Activated CD8-positive, alpha-beta memory T cell treated with anti-CD3 and anti-CD28 coated beads for 36 hours (primary cell): ENCODE results near the gene RGL1. TPM values are rescaled to one million over a fixed set of nuclear protein-coding genes. Genes with fewer than 3 reads are reported as not detected.

ENCODE experiments used
- CTCF ChIA-PET: fragments of 350-600 bp; sonication (Branson Sonifier 250); formaldehyde crosslinking; loops from one replicate; lab custom pipeline; 2021; ENCODE audit warnings: antibody characterized with exemption; lab: Charles Lee
- POLR2A ChIA-PET: fragments of 350-600 bp; sonication (Branson Sonifier 250); formaldehyde crosslinking; loops from one replicate; lab custom pipeline; 2021; ENCODE audit warnings: antibody characterized with exemption; lab: Charles Lee
- total RNA-seq, 2 experiments: library from RNA; stranded (reverse); gene quantifications; one replicate each; pipeline ENCODE4 v1.2.3, GENCODE V29; 2021

Gene RGL1
- total RNA-seq, 2 experiments from 2014 or later: 1.6 to 2.0 TPM

- CTCF ChIA-PET: no interaction called here
- POLR2A ChIA-PET: interaction anchor here (0.6 kb wide), 1 partner anchor 16 kb away, joined by 4 read pairs; no protein-coding TSS in a partner anchor
Observed at GRCh38 chr1:183931646-183932271, 126.8 kb downstream of the RGL1 start.

DNA sequence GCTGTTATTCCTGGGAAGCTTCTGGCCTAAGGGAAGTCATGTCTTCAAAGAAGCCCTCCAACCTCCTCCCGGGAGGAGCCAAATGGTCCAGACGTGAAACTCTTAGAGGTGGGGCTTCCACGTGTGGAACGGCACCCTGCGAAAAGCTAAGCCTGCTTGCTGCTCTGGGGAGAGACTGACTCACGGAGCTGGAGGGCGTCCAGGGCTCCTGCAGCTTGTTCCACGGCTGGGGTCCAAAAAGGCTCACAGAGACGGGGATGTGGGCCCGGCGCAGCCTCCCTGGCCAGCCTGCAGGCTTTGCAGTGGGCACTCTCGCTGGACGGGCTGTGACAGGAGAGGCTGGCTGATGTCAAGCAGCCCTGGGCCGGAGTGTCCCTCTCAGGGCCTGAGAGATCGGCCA lies 127.5 kb downstream of the RGL1 start:
- POLR2A ChIA-PET: no interaction called here
- CTCF ChIA-PET: no interaction called here

GRCh38 chr1:183933528-183934179 lies 128.7 kb downstream of the RGL1 start:
- CTCF ChIA-PET: no interaction called here
- POLR2A ChIA-PET: no interaction called here

GRCh38 chr1:183934314-183934713 lies 129.4 kb downstream of the RGL1 start:
- CTCF ChIA-PET: no interaction called here
- POLR2A ChIA-PET: no interaction called here

DNA sequence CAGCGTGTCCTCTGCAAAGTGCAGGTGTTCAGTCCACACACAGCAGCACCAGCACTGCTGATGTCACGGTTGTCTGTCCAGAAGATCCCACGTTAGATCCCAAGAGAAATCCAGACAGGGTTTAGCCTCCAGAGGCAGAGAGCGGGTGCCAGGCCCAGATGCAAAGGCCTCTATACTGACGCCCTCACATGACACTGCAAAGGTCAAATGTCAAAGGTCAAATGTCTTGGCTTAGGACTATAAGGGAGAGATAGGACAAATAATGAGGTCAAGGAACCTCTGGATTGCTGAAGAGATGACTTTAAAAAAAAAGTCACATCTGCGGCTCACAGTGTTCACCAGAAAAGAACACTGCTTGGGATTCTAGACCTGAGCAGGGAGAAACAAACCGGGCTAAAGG lies 131.1 kb downstream of the RGL1 start:
- CTCF ChIA-PET: no interaction called here
- POLR2A ChIA-PET: no interaction called here

GRCh38 chr1:183936791-183937190 lies 131.9 kb downstream of the RGL1 start:
- ChIA-PET POLR2A (no interaction called here), CTCF (no interaction called here)

DNA sequence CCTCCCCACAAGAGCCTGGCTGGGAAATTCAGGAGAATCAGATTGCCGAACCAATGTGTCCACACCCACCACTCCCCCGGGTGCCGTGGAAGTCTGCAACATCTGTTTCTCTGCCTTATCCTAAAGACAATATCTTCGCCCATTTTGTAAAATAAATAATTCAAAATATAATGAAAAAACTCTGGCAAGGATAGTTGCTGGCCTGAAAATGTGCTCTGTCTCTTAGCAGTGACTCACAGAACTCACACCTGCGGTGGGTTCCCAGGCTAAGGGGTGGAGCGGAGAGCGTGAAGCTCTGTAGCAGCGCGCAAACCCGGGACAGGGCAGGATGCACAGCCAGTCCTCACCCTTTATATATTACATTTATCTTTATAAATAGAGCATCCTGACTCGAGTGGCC lies 132.7 kb downstream of the RGL1 start:
- CTCF ChIA-PET: no interaction called here

DNA sequence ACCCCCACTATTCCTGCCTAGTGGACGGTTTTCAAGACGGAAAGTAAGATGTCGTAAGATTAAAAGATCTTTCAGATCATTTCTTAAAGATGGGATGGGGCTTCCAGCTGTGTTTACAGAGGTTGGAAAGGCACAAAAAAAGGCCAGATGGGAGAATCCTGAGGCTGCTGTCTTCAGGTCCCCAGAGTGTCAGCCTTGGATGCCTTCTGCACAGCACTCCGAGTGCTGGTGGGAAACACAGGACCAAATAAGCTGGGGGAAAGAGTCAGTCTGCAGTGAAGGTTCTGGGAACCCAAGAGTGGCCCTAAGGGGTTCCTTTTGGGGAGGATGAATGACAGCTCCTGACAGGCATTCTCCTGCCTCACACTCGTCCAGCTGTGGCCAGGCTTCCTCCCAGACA lies 136.1 kb downstream of the RGL1 start:
- CTCF ChIA-PET: interaction anchor here (2.2 kb wide), 1 partner anchor 25 kb away, joined by 4 read pairs; no protein-coding TSS in a partner anchor
- POLR2A ChIA-PET: no interaction called here

More for the DNA sequence above, 132.7 kb downstream of the RGL1 start:
- POLR2A ChIA-PET: no interaction called here

- ChIA-PET POLR2A (no interaction called here), CTCF (interaction anchor here (1.3 to 1.5 kb wide), 2 partner anchors 10 to 27 kb away, joined by 3 to 4 read pairs; no protein-coding TSS in a partner anchor)
Observed at GRCh38 chr1:183942933-183943693, 138.2 kb downstream of the RGL1 start.

DNA sequence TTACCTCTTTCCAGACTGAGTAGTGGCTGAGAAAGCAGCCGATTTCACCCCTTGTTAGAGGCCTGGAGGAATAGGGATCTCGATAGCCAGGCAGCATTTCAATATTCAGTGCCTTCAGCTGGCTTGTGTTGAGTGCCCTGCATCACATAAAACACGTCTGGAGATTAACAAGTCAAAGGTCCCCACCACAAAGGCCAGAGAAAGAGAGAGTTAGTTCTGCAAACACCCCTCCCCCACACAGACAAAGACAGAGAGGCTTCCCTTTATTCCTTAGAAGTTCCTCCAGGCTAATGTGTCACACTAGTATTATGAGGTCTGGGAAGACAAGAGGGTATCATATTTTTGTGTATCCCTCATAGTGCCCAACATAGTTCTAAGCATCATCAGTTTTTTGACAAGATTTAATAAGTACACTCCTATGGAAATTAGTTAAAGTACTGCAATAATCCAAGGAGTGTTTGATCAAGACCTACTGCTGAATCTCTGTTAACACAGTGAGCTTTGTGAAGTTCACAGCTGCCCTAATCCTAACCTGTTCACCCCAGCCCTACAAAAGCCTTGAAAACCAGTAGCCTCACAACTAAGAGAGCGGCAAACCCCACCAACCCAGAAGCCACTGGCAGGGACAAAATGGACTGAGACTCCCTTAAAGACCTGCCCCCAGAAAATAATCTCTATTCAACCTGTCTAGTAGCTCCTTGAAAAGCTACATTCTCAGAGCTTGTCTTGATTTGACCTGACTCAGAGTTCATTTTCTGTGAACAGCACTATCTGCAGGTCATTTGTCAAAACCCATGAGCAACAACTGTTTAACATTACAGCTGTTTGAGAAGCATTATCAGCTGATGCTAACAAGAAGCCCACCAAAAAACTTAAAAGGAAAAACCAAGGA lies 140.8 kb downstream of the RGL1 start:
- ChIA-PET POLR2A (no interaction called here), CTCF (no interaction called here)

DNA sequence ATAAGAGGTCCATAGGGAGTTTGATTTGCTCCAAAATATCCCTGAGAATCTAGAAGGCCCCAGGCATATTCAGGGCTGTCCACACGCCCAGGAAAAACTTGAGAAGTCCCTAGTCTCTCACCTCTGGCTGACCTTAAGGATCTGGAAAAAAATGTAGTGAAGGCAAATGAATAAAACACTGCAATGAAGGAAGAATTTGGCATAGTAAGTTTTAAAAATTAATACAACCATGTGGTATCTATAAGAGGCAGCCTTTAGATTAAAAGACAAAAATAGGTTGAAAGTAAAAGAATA lies 141.3 kb downstream of the RGL1 start:
- POLR2A ChIA-PET: no interaction called here

GRCh38 chr1:183947988-183948387 lies 143.1 kb downstream of the RGL1 start:
- CTCF ChIA-PET: no interaction called here
- POLR2A ChIA-PET: no interaction called here

More for the DNA sequence above, 141.3 kb downstream of the RGL1 start:
- CTCF ChIA-PET: no interaction called here

GRCh38 chr1:183952101-183952500 lies 147.2 kb downstream of the RGL1 start:
- CTCF ChIA-PET: no interaction called here
- POLR2A ChIA-PET: no interaction called here

- ChIA-PET POLR2A (no interaction called here), CTCF (interaction anchor here (0.8 kb wide), 1 partner anchor 9 kb away, joined by 4 read pairs; no protein-coding TSS in a partner anchor)
Observed at GRCh38 chr1:183953031-183953430, 148.1 kb downstream of the RGL1 start.

GRCh38 chr1:183954496-183954895 lies 149.6 kb downstream of the RGL1 start:
- ChIA-PET POLR2A (no interaction called here), CTCF (interaction anchor here (1.2 to 1.4 kb wide), 2 partner anchors 39 to 320 kb away, joined by 3 read pairs; no protein-coding TSS in a partner anchor)

- ChIA-PET CTCF (interaction anchor here (1.3 kb wide), 1 partner anchor 33 kb away, joined by 4 read pairs; no protein-coding TSS in a partner anchor), POLR2A (interaction anchor here (0.7 kb wide), 1 partner anchor 41 kb away, joined by 3 read pairs; no protein-coding TSS in a partner anchor)
Observed at GRCh38 chr1:183956559-183957188, 151.8 kb downstream of the RGL1 start.

DNA sequence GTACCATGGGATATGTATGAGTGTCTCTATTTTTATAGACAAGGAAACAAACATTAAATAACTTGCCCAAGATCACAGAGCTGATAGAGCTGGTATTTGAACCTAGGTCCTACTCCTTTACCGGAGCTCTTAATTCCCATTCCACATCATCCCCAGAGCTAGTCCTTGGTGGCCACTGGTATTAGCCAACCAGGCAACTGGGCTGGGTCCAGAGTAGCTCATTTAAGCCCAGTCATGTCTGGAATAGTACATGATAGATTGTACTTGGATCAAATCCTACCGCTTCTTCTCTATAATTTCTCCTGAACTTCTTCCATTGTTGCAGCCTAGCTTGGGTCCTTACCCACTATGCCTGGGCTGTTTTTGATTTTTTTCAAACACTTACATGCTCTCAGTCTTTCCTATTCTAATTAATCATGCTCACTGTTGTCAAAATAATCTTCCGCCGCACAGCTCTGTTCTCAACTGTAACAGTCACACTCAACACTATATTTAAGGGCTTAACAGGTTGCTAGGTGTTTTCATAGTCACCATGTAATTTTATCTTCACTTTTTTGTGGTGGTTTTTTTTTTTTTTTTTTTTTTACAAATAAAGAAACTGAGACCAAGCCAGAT lies 152.4 kb downstream of the RGL1 start:
- CTCF ChIA-PET: no interaction called here
- POLR2A ChIA-PET: no interaction called here

- ChIA-PET CTCF (interaction anchor here (0.9 kb wide), 1 partner anchor 303 kb away, joined by 3 read pairs; no protein-coding TSS in a partner anchor), POLR2A (no interaction called here)
Observed at GRCh38 chr1:183958958-183959357, 154.0 kb downstream of the RGL1 start.
